ENCODE measurements around the gene TRIO. TPM values are rescaled to one million over a fixed set of nuclear protein-coding genes. Genes with fewer than 3 reads are reported as not detected.

TRIO gene
- total RNA-seq, 2 experiments from 2014 or later: 4.1 to 6.5 TPM

GRCh38 chr5:14263699-14264098 is 120.6 kb downstream of the TRIO start:
- Histone ChIP-seq H3K4me1 (ENCODE audit: insufficient read depth, low read length) (peaks cover 5% of the 10 kb centered on the region), H3K27ac (ENCODE audit: low read depth in 1 of 2, low read length in 2 of 2) (no peak overlapping the region), H3K36me3 (ENCODE audit: insufficient read depth, low read length) (no peaks in the 10 kb centered on the region), H3K27me3 (ENCODE audit: control insufficient read depth in 1 of 2, insufficient read depth in 2 of 2, low read length in 2 of 2) (peaks cover 0 to 18% of the 10 kb centered on the region in 2 experiments), H3K9me3 (ENCODE audit: control insufficient read depth in 1 of 2, insufficient read depth in 1 of 2, low read length in 2 of 2) (no peaks in the 10 kb centered on the region), H3K4me3 (ENCODE audit: low read length) (no peak overlapping the region)
- H3K4me3 Mint-ChIP-seq: no peak overlapping the region
- no peaks in the 10 kb centered on the region for H3K9me3 Mint-ChIP-seq
- H3K27me3 Mint-ChIP-seq: peaks cover 20% of the 10 kb centered on the region
- POLR2A ChIA-PET: no interaction called here
- DNase-seq (no peak), ATAC-seq (ENCODE audit: poor library complexity) (no peak)
- no peaks in the 10 kb centered on the region for H3K36me3 Mint-ChIP-seq (ENCODE audit: low read depth)
- intact Hi-C loops (cut with DNase I, micrococcal nuclease): loop anchor here in 1 of 2 experiments (10.0 kb wide), 2 partner anchors 119 to 269 kb away; partner anchors contain the start of gene TRIO
- H3K27ac Mint-ChIP-seq: no peak overlapping the region
- H3K4me1 Mint-ChIP-seq (ENCODE audit: low read depth): peaks cover 6% of the 10 kb centered on the region
- CTCF ChIA-PET: no interaction called here
- TF ChIP-seq CTCF (IDR thresholded peaks at IDR 0.05): no peak

- Mint-ChIP-seq H3K27me3 (peaks cover 21% of the 10 kb centered on the region), H3K27ac (no peak overlapping the region), H3K4me1 (ENCODE audit: low read depth) (peaks cover 6% of the 10 kb centered on the region), H3K36me3 (ENCODE audit: low read depth) (no peaks in the 10 kb centered on the region), H3K9me3 (no peaks in the 10 kb centered on the region), H3K4me3 (peak overlapping the region; percentile 76)
- DNase-seq (peak; percentile 21 to 82 (median 60)), ATAC-seq (ENCODE audit: poor library complexity) (peak; percentile 98)
- ChIA-PET CTCF (interaction anchor here (0.7 kb wide), 1 partner anchor 969 kb away, joined by 4 read pairs; no protein-coding TSS in a partner anchor), POLR2A (interaction anchor here (1.2 kb wide), 1 partner anchor 23 kb away, joined by 3 read pairs; no protein-coding TSS in a partner anchor)
- Histone ChIP-seq H3K27ac (ENCODE audit: low read depth in 1 of 2, low read length in 2 of 2) (no peak overlapping the region), H3K4me3 (ENCODE audit: low read length) (peak overlapping the region; percentile 23), H3K27me3 (ENCODE audit: control insufficient read depth in 1 of 2, insufficient read depth in 2 of 2, low read length in 2 of 2) (peaks cover 0 to 18% of the 10 kb centered on the region in 2 experiments), H3K4me1 (ENCODE audit: insufficient read depth, low read length) (peaks cover 5% of the 10 kb centered on the region), H3K9me3 (ENCODE audit: control insufficient read depth in 1 of 2, insufficient read depth in 1 of 2, low read length in 2 of 2) (no peaks in the 10 kb centered on the region), H3K36me3 (ENCODE audit: insufficient read depth, low read length) (no peaks in the 10 kb centered on the region)
- intact Hi-C loops (cut with DNase I, micrococcal nuclease): loop anchor here in 1 of 2 experiments (10.0 kb wide), 2 partner anchors 120 to 270 kb away; partner anchors contain the start of gene TRIO
- TF ChIP-seq CTCF (IDR thresholded peaks at IDR 0.05): no peak
Observed at GRCh38 chr5:14264605-14265316, 121.6 kb downstream of the TRIO start.

- no peak overlapping the region for H3K4me3 Mint-ChIP-seq
- Histone ChIP-seq H3K36me3 (ENCODE audit: insufficient read depth, low read length) (no peaks in the 10 kb centered on the region), H3K27ac (ENCODE audit: low read depth in 1 of 2, low read length in 2 of 2) (no peak overlapping the region), H3K4me3 (ENCODE audit: low read length) (no peak overlapping the region), H3K9me3 (ENCODE audit: control insufficient read depth in 1 of 2, insufficient read depth in 1 of 2, low read length in 2 of 2) (no peaks in the 10 kb centered on the region), H3K4me1 (ENCODE audit: insufficient read depth, low read length) (peaks cover 5% of the 10 kb centered on the region), H3K27me3 (ENCODE audit: control insufficient read depth in 1 of 2, insufficient read depth in 2 of 2, low read length in 2 of 2) (peaks cover 0 to 18% of the 10 kb centered on the region in 2 experiments)
- H3K27ac Mint-ChIP-seq: no peak overlapping the region
- no peak for TF ChIP-seq CTCF (IDR thresholded peaks at IDR 0.05)
- CTCF ChIA-PET: no interaction called here
- ATAC-seq (ENCODE audit: poor library complexity) (no peak), DNase-seq (no peak)
- H3K36me3 Mint-ChIP-seq (ENCODE audit: low read depth): no peaks in the 10 kb centered on the region
- intact Hi-C loops (cut with DNase I, micrococcal nuclease): loop anchor here in 1 of 2 experiments (10.0 kb wide), 2 partner anchors 121 to 271 kb away; partner anchors contain the start of gene TRIO
- POLR2A ChIA-PET: no interaction called here
- peaks cover 6% of the 10 kb centered on the region for H3K4me1 Mint-ChIP-seq (ENCODE audit: low read depth)
- H3K27me3 Mint-ChIP-seq: peaks cover 21% of the 10 kb centered on the region
- no peaks in the 10 kb centered on the region for H3K9me3 Mint-ChIP-seq
Observed at GRCh38 chr5:14265570-14265969, 122.4 kb downstream of the TRIO start.
